BLaER1 treated with 17β-estradiol and CSF1 and Interleukin-3, amounts not matched to agents 10 nM and 100 nM (cell line): ENCODE measurements around the gene NLGN1.

ENCODE experiments used
- H3K27ac ChIP-seq, 11 experiments: shearing (Covaris generic); formaldehyde crosslinking; 2 replicates each; pipeline ENCODE4 v1.8.1; 2022
- H3K27me3 ChIP-seq, 11 experiments: shearing (Covaris generic); formaldehyde crosslinking; 2 replicates each; pipeline ENCODE4 v1.8.1; 2022
- H3K36me3 ChIP-seq, 11 experiments: shearing (Covaris generic); formaldehyde crosslinking; 2 replicates each; pipeline ENCODE4 v1.8.1; 2022
- H3K4me1 ChIP-seq, 10 experiments: shearing (Covaris generic); formaldehyde crosslinking; 2 replicates each; pipeline ENCODE4 v1.8.1; 2022
- H3K4me2 ChIP-seq, 11 experiments: shearing (Covaris generic); formaldehyde crosslinking; 2 replicates each; pipeline ENCODE4 v1.8.1; 2022
- H3K4me3 ChIP-seq, 10 experiments: shearing (Covaris generic); formaldehyde crosslinking; 2 replicates each; pipeline ENCODE4 v1.8.1; 2022
- H3K9ac ChIP-seq, 11 experiments: shearing (Covaris generic); formaldehyde crosslinking; 2 replicates each; pipeline ENCODE4 v1.8.1; 2022
- H3K9me3 ChIP-seq, 11 experiments: shearing (Covaris generic); formaldehyde crosslinking; replicated peaks in 1 of 11; 2 replicates each; pipeline ENCODE4 v1.8.1; 2022
- H4K20me1 ChIP-seq, 11 experiments: shearing (Covaris generic); formaldehyde crosslinking; 2 replicates each; pipeline ENCODE4 v1.8.1; 2022
- Cebpa-rat ChIP-seq, 11 experiments: shearing (Covaris generic); IDR thresholded peaks; 2 replicates each; pipeline ENCODE4 v1.8.1; 2022

NLGN1 gene

DNA sequence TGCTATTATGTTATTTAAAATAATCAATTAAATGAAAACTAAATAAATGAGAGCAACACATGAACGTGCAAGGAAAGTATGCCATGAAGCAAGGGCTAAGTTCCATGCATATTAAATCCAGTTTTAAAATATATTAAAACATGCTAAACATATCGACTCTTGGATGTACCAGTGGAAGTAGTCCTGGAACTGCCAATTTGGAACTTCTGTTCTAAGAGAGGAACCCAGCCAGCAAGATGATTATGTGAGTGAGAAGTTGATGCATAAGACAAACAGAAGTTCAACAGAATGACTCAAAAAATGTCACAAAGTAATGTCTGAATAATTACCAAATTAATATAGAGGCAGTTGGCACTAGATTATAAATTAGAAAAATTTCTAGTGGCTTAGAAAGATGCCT, 714.2 kb downstream of the NLGN1 start:
- no peak for TF ChIP-seq Cebpa-rat (IDR thresholded peaks at IDR 0.05)
- no peak overlapping the region for H3K27ac ChIP-seq
- H3K4me2 ChIP-seq = no peak overlapping the region
- H3K9ac ChIP-seq = no peak overlapping the region
- no peaks in the 10 kb centered on the region for H3K36me3 ChIP-seq
- no peak overlapping the region for H3K4me3 ChIP-seq
- H3K9me3 ChIP-seq = no peaks in the 10 kb centered on the region
- no peaks in the 10 kb centered on the region for H4K20me1 ChIP-seq
- H3K27me3 ChIP-seq = no peaks in the 10 kb centered on the region
- no peaks in the 10 kb centered on the region for H3K4me1 ChIP-seq

DNA sequence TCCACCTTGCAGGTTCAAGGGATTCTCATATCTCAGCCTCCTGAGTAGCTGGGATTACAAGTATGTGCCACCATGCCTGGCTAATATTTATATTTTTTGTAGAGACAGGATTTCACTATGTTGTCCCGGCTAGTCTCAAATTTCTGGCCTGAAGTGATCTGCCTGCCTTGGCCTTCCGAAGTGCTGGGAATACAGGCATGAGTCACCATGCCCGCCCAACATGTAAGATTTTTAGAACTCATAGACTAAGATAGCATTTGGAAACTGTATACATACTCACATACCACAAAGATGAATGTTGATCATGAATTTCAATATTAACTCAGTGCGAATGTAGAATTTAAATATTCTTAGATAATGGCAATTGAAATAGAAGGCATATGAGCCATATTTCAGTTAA, 718.9 kb downstream of the NLGN1 start:
- H3K9me3 ChIP-seq = no peaks in the 10 kb centered on the region
- H3K4me1 ChIP-seq = no peaks in the 10 kb centered on the region
- no peak overlapping the region for H3K27ac ChIP-seq
- no peaks in the 10 kb centered on the region for H4K20me1 ChIP-seq
- H3K27me3 ChIP-seq = no peaks in the 10 kb centered on the region
- no peak overlapping the region for H3K4me3 ChIP-seq
- TF ChIP-seq Cebpa-rat (IDR thresholded peaks at IDR 0.05) = no peak
- no peak overlapping the region for H3K4me2 ChIP-seq
- no peaks in the 10 kb centered on the region for H3K36me3 ChIP-seq
- H3K9ac ChIP-seq = no peak overlapping the region

DNA sequence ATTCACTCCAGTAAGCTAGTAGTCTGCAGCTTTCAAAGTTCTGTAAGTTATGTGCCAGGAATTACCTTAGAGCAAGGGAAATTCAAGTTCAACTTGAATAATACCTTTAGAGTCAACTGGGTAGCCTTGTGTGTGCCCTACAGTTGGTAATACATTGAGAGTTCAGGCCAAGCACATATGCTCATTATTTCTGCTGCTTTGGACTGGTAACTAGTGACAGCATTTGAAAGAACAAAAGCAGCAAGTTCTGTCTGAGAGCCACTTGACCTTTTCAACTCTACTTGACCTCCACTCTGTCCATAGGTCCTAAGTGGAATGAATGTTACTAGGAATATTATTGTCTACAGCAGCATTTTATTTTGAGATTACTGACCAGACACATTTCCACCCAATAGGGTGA, 723.5 kb downstream of the NLGN1 start:
- no peaks in the 10 kb centered on the region for H3K36me3 ChIP-seq
- no peak overlapping the region for H3K9ac ChIP-seq
- no peaks in the 10 kb centered on the region for H3K4me1 ChIP-seq
- H4K20me1 ChIP-seq = no peaks in the 10 kb centered on the region
- no peak overlapping the region for H3K4me3 ChIP-seq
- no peak for TF ChIP-seq Cebpa-rat (IDR thresholded peaks at IDR 0.05)
- no peak overlapping the region for H3K4me2 ChIP-seq
- no peaks in the 10 kb centered on the region for H3K27me3 ChIP-seq
- no peaks in the 10 kb centered on the region for H3K9me3 ChIP-seq
- no peak overlapping the region for H3K27ac ChIP-seq

DNA sequence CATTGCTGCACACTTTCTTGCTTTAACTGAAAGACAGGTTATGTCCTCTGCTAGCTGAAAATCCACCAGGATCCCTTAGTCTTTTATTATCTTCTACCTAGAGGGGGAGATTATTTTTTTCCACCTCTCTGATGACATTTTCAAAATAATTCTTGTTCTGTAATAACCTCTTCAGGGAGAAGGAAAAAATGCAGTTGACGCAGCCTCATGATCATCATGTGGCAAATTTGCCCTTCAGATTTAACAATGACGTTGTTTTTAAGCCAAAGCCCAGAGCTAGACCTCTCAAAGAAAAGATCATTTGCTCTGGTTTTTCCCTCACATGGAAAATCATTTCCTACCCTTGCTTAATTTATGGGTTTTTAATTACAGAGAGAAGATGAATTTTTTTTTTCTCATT, 724.9 kb downstream of the NLGN1 start:
- no peak overlapping the region for H3K27ac ChIP-seq
- no peak for TF ChIP-seq Cebpa-rat (IDR thresholded peaks at IDR 0.05)

DNA sequence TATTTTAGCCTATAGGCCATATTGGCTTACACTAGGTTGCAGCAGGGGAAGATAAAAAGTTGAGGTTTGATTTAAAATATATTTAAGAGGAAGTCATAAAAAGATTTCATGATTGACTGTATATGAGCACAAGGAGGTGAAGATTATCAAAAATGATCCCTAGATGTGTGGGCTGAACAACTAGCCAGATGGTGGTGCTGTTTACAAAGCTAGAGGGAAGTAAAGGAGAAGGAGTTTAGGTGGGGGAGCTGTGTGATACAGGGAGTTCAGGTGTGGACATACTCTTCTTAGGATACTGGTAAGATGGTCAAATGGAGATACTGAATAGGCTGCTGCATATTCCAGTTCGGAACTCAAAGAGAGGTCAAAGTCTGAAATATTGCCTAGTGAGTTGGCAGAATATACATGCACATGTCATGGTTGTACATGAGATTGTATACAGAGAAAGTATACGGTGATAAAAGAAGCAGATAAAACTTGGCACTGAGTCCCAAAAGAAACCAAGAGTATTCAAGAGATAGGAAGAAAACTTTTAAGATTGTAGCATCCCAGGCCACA, 727.8 kb downstream of the NLGN1 start:
- no peaks in the 10 kb centered on the region for H3K27me3 ChIP-seq
- no peak overlapping the region for H3K4me2 ChIP-seq
- no peaks in the 10 kb centered on the region for H3K4me1 ChIP-seq
- no peak for TF ChIP-seq Cebpa-rat (IDR thresholded peaks at IDR 0.05)
- H3K9me3 ChIP-seq = no peaks in the 10 kb centered on the region
- no peaks in the 10 kb centered on the region for H4K20me1 ChIP-seq
- H3K9ac ChIP-seq = no peak overlapping the region
- H3K27ac ChIP-seq = no peak overlapping the region
- no peaks in the 10 kb centered on the region for H3K36me3 ChIP-seq
- no peak overlapping the region for H3K4me3 ChIP-seq

More for the DNA sequence above, 724.9 kb downstream of the NLGN1 start:
- Histone ChIP-seq H3K9ac (no peak overlapping the region), H3K27me3 (no peaks in the 10 kb centered on the region), H4K20me1 (no peaks in the 10 kb centered on the region), H3K4me2 (no peak overlapping the region), H3K36me3 (no peaks in the 10 kb centered on the region), H3K9me3 (no peaks in the 10 kb centered on the region), H3K4me3 (no peak overlapping the region), H3K4me1 (no peaks in the 10 kb centered on the region)

DNA sequence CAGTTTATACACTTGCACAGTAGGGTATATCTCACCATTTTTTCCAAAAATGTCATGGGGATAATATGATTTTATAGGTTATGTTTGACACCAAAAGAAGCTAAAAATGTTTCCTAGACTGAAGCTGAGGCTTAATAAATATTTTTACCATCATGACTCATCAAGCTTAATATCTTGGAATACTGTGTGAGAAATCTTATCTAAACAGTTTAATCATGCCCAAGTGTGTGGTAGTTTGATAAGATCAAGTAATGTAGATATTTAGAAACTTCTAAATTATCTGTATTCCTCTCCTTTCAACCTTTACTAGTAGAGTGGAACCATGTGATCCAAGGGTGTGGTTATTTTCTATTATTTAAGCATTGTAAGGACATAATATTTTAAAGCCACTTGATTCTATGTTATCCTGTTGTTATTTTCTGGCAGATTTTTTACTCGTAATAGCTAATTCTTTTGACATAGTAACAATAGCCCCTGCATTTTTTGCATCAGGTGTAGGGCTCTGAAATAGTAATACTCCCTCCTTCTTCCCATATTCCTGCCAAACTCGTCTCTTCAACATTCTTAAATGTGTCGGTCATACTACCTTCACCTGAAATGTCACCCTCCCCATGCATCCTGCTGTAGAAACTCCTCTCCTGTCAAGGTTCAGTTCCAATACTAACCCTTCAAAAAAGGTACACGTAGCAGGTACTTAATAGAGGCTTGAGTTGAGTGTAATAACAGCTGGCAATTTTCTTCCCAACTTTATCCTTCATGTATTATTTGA, 729.6 kb downstream of the NLGN1 start:
- Histone ChIP-seq H4K20me1 (no peaks in the 10 kb centered on the region), H3K9ac (no peak overlapping the region), H3K4me2 (no peak overlapping the region), H3K4me3 (no peak overlapping the region), H3K27me3 (no peaks in the 10 kb centered on the region), H3K27ac (no peak overlapping the region), H3K9me3 (no peaks in the 10 kb centered on the region), H3K36me3 (no peaks in the 10 kb centered on the region), H3K4me1 (no peaks in the 10 kb centered on the region)
- TF ChIP-seq Cebpa-rat (IDR thresholded peaks at IDR 0.05) = no peak

DNA sequence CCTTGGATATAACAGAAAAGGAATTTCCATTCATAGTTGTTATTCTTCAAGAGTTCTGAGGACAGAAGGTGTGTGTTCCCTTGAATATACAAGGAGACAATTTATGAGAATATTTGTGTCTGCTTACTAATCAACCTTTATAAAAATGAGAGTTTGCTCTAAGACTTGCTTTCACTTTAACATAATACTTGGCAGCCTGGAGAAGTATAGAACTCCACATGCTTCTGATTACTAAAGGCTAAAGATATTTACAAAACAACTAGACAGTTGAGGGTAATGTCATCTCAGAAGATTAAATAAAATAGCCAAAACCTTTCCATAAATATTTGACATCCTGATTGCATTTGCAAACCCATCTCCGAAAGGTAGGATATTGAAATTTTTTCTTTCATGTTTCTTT, 734.5 kb downstream of the NLGN1 start:
- no peaks in the 10 kb centered on the region for H4K20me1 ChIP-seq
- no peak overlapping the region for H3K4me2 ChIP-seq
- no peak overlapping the region for H3K27ac ChIP-seq
- TF ChIP-seq Cebpa-rat (IDR thresholded peaks at IDR 0.05) = no peak
- no peak overlapping the region for H3K9ac ChIP-seq
- H3K9me3 ChIP-seq = no peaks in the 10 kb centered on the region
- H3K27me3 ChIP-seq = no peaks in the 10 kb centered on the region
- no peaks in the 10 kb centered on the region for H3K4me1 ChIP-seq
- no peak overlapping the region for H3K4me3 ChIP-seq
- no peaks in the 10 kb centered on the region for H3K36me3 ChIP-seq

DNA sequence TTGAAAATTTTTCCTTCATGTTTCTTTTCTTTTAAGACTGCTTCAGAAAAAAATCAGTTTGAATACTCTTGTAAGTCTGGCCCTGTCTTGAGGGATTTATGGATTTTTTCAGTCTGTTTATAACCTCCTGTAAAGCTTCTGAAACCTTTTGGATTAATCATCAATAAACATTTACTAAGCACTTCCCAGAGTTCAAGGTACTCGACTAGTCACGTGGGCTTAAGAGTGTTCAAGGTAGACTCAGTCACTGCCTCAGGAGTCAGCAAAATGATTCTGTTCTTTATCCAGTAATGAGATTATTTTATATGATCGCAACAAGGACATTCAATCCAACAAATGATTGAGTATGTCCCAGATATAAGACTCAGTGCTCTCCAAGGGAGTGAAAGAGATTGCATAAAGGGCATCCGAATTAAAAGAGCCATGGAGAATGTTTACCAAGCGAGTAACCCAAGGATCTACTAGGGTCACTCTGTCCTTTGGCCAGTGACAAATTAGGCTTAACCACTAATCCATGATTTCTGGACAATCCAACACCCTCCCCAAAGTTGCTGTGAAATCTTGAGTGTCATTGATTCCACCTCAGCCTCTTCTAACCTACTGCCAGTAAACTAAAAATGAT, 735.0 kb downstream of the NLGN1 start:
- no peak for TF ChIP-seq Cebpa-rat (IDR thresholded peaks at IDR 0.05)
- Histone ChIP-seq H3K4me2 (no peak overlapping the region), H4K20me1 (no peaks in the 10 kb centered on the region), H3K27ac (no peak overlapping the region), H3K36me3 (no peaks in the 10 kb centered on the region), H3K9me3 (no peaks in the 10 kb centered on the region), H3K27me3 (no peaks in the 10 kb centered on the region), H3K4me3 (no peak overlapping the region), H3K4me1 (no peaks in the 10 kb centered on the region), H3K9ac (no peak overlapping the region)

DNA sequence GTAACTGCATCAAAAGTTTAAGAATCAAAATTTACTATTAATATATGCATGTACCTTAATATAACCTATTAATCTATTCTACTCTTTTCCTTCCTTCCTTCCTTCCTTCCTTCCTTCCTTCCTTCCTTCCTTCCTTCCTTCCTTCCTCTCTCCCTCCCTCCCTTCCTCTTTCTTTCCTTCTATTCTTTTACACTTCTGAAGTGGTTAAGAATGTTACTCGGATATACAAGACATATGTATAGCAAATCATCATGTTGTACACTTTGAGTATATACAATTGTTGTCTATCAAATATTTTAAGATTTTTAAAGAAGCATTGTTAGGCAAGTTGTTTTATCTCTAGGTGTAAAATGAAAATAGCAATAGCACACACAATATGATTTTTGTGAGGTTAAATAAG, 748.5 kb downstream of the NLGN1 start:
- H3K4me3 ChIP-seq = no peak overlapping the region
- H3K9ac ChIP-seq = no peak overlapping the region
- no peak overlapping the region for H3K27ac ChIP-seq
- TF ChIP-seq Cebpa-rat (IDR thresholded peaks at IDR 0.05) = no peak
- H3K4me2 ChIP-seq = no peak overlapping the region
- H3K9me3 ChIP-seq = no peaks in the 10 kb centered on the region
- no peaks in the 10 kb centered on the region for H3K36me3 ChIP-seq
- H3K4me1 ChIP-seq = no peaks in the 10 kb centered on the region
- H4K20me1 ChIP-seq = no peaks in the 10 kb centered on the region
- H3K27me3 ChIP-seq = no peaks in the 10 kb centered on the region

DNA sequence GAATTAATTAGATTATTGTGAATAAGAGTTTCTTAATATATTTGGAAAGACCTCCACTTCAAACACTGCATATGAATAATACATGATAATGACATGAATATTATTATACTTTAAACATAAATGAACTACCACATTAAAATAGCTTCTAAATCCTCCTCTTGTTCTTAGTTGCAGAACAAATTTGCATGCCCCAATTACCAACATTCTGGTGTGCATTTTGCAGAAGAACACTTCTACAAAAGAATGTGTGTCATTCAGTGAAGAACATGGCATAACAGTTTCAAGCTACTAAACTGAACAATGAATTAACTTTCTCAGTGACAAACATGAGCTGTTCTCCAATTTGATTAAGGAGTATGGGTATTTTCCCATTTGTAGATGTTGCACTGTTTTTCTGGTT, 750.3 kb downstream of the NLGN1 start:
- Histone ChIP-seq H3K27me3 (no peaks in the 10 kb centered on the region), H3K4me1 (no peaks in the 10 kb centered on the region), H3K4me3 (no peak overlapping the region), H4K20me1 (no peaks in the 10 kb centered on the region), H3K9me3 (no peaks in the 10 kb centered on the region), H3K9ac (no peak overlapping the region), H3K27ac (no peak overlapping the region), H3K4me2 (no peak overlapping the region), H3K36me3 (no peaks in the 10 kb centered on the region)
- no peak for TF ChIP-seq Cebpa-rat (IDR thresholded peaks at IDR 0.05)
